NCI-H1417 treated with DMSO at 0.1 percent for 48 hours (cell line): ENCODE data around the gene PLPPR2.
"Not testable (repeated sequence)": the region's sequence is repeated elsewhere in the genome, so short reads cannot be mapped to it uniquely, and the experiment has no call there.

Experiments
- DNase-seq: peaks from one replicate; lab custom pipeline; 2025; lab: John Stamatoyannopoulos, UW

PLPPR2 gene

GRCh38 chr19:11340099-11340467, 15.1 kb upstream of the PLPPR2 start:
- DNase-seq: not testable (repeated sequence)

- no peak for DNase-seq
These were observed 12.8 kb upstream of the PLPPR2 start for GRCh38 chr19:11342429-11342828.

GRCh38 chr19:11345122-11345803, 10.0 kb upstream of the PLPPR2 start:
- no peak for DNase-seq

GRCh38 chr19:11346104-11346940, 8.9 kb upstream of the PLPPR2 start, which contains the start of the genes CCDC159 and TMEM205:
TSS of gene CCDC159 (plus strand) at chr19:11346519. CDS start at chr19:11346607, 88 bp downstream.
TSS of gene TMEM205 (minus strand) at chr19:11346268. CDS start at chr19:11345619, 649 bp downstream.
- DNase-seq: peak; percentile 93

- DNase-seq: no peak
These were observed 7.6 kb upstream of the PLPPR2 start for GRCh38 chr19:11347546-11348039.

GRCh38 chr19:11349171-11349570, 6.1 kb upstream of the PLPPR2 start:
- DNase-seq: no peak

GRCh38 chr19:11354102-11354501, 1.1 kb upstream of the PLPPR2 start:
- DNase-seq: not testable (repeated sequence)

- DNase-seq: no peak
These were observed 804 bp downstream of the PLPPR2 start for GRCh38 chr19:11356074-11356397.

GRCh38 chr19:11356676-11357550, 1.7 kb downstream of the PLPPR2 start:
- no peak for DNase-seq

- DNase-seq: no peak
These were observed 4.2 kb downstream of the PLPPR2 start for GRCh38 chr19:11359421-11359820.

- no peak for DNase-seq
These were observed 6.0 kb downstream of the PLPPR2 start for GRCh38 chr19:11361037-11361770.

- DNase-seq: no peak
These were observed 6.8 kb downstream of the PLPPR2 start for GRCh38 chr19:11361771-11362731.

- no peak for DNase-seq
These were observed 8.6 kb downstream of the PLPPR2 start for GRCh38 chr19:11363881-11364280.

GRCh38 chr19:11364296-11364904, 9.2 kb downstream of the PLPPR2 start:
- DNase-seq: no peak

GRCh38 chr19:11364935-11365334, 9.7 kb downstream of the PLPPR2 start:
- no peak for DNase-seq

- DNase-seq: no peak
These were observed 10.4 kb downstream of the PLPPR2 start for GRCh38 chr19:11365557-11366117.

GRCh38 chr19:11367528-11367927, 12.3 kb downstream of the PLPPR2 start:
- no peak for DNase-seq

- DNase-seq: no peak
These were observed 15.5 kb downstream of the PLPPR2 start for GRCh38 chr19:11370744-11371143.

- peak; percentile 84 for DNase-seq
These were observed 18.1 kb downstream of the PLPPR2 start for GRCh38 chr19:11373166-11373884.
